Astrocyte (in vitro differentiated cells and primary cell): Measurements from ENCODE around the gene AGPAT1. TPM values are rescaled to one million over a fixed set of nuclear protein-coding genes. Genes with fewer than 3 reads are reported as not detected.

Source experiments
- DNase-seq: peaks from one replicate; pipeline ENCODE4 v3.0.0-alpha.2; 2010; ENCODE audit warnings: low read depth
- FAIRE-seq: peaks from 2 replicates; lab custom pipeline; 2011; peaks lifted over from hg19 to GRCh38; lab: Jason Lieb, UNC
- H2AFZ ChIP-seq: 2 replicates; pipeline ENCODE4 v1.6.0; 2012; ENCODE audit warnings: low read depth, low read length, inconsistent platforms
- H3K27ac ChIP-seq: 2 replicates; pipeline ENCODE4 v1.5.1; 2011; ENCODE audit warnings: low read depth, low read length, inconsistent platforms
- H3K27me3 ChIP-seq: 2 replicates; pipeline ENCODE4 v1.6.0; 2011; ENCODE audit warnings: low read length, inconsistent platforms; ENCODE audit not compliant: insufficient read depth
- H3K36me3 ChIP-seq: 2 replicates; pipeline ENCODE4 v1.5.1; 2011; ENCODE audit warnings: low read length, inconsistent platforms; ENCODE audit not compliant: insufficient read depth
- H3K4me1 ChIP-seq: 2 replicates; pipeline ENCODE4 v1.5.1; 2011; ENCODE audit warnings: low read length, inconsistent platforms; ENCODE audit not compliant: insufficient read depth
- H3K4me2 ChIP-seq: 2 replicates; pipeline ENCODE4 v1.6.0; 2012; ENCODE audit warnings: low read length, inconsistent platforms
- H3K4me3 ChIP-seq: 2 replicates; pipeline ENCODE4 v1.5.1; 2011; ENCODE audit warnings: low read depth, mild to moderate bottlenecking, low read length, inconsistent platforms; ENCODE audit not compliant: insufficient read depth
- H3K79me2 ChIP-seq: 2 replicates; pipeline ENCODE4 v1.6.0; 2012; ENCODE audit warnings: mild to moderate bottlenecking, low read length, inconsistent platforms; ENCODE audit not compliant: insufficient read depth
- H3K9ac ChIP-seq: 2 replicates; pipeline ENCODE4 v1.6.0; 2012; ENCODE audit warnings: mild to moderate bottlenecking, low read length, inconsistent platforms
- H3K9me3 ChIP-seq: 2 replicates; pipeline ENCODE4 v1.5.1; 2012; ENCODE audit warnings: low read depth, mild to moderate bottlenecking, low read length, inconsistent platforms; ENCODE audit not compliant: insufficient read depth
- H4K20me1 ChIP-seq: 2 replicates; pipeline ENCODE4 v1.6.0; 2012; ENCODE audit warnings: low read length, inconsistent platforms; ENCODE audit not compliant: insufficient read depth
- H3K27ac Mint-ChIP-seq: one replicate; pipeline ENCODE4 v1.8.0; 2021; ENCODE audit warnings: mild to moderate bottlenecking, mixed read lengths; ENCODE audit not compliant: unreplicated experiment
- H3K27me3 Mint-ChIP-seq: one replicate; pipeline ENCODE4 v1.8.0; 2021; ENCODE audit warnings: low read depth, mixed read lengths; ENCODE audit not compliant: unreplicated experiment
- H3K36me3 Mint-ChIP-seq: one replicate; pipeline ENCODE4 v1.8.0; 2021; ENCODE audit warnings: low read depth, mixed read lengths; ENCODE audit not compliant: unreplicated experiment
- H3K4me1 Mint-ChIP-seq: one replicate; pipeline ENCODE4 v1.8.0; 2021; ENCODE audit warnings: low read depth, mixed read lengths; ENCODE audit not compliant: unreplicated experiment
- H3K4me3 Mint-ChIP-seq: one replicate; pipeline ENCODE4 v1.8.0; 2021; ENCODE audit warnings: mild to moderate bottlenecking, moderate library complexity, mixed read lengths; ENCODE audit not compliant: unreplicated experiment
- H3K9me3 Mint-ChIP-seq: one replicate; pipeline ENCODE4 v1.8.0; 2021; ENCODE audit warnings: mild to moderate bottlenecking, mixed read lengths; ENCODE audit not compliant: unreplicated experiment
- CTCF ChIP-seq: IDR thresholded peaks from 2 replicates; pipeline ENCODE4 v1.5.1; 2011; ENCODE audit warnings: low read depth, mild to moderate bottlenecking, inconsistent platforms, low read length, moderate library complexity; ENCODE audit not compliant: insufficient read depth
- EZH2 ChIP-seq: IDR thresholded peaks from 2 replicates; pipeline ENCODE4 v1.6.1; 2012; ENCODE audit warnings: mild to moderate bottlenecking, low read length, inconsistent platforms; ENCODE audit not compliant: insufficient read depth
- total RNA-seq: library from RNA; stranded (reverse); gene quantifications from 2 replicates; pipeline ENCODE4 v1.2.1, GENCODE V29; 2021

Gene AGPAT1
- total RNA-seq, 1 donor from 2014 or later: 94.8 TPM

GRCh38 chr6:32179766-32180405 is 4.0 kb upstream of the AGPAT1 start:
- no peak for DNase-seq
- H3K27me3 Mint-ChIP-seq: no peaks in the 10 kb centered on the region
- no peak overlapping the region for H2AFZ ChIP-seq
- peaks cover 2% of the 10 kb centered on the region for H4K20me1 ChIP-seq
- H3K4me2 ChIP-seq: peak overlapping the region; percentile 95
- no peak overlapping the region for H3K27ac Mint-ChIP-seq
- no peaks in the 10 kb centered on the region for H3K27me3 ChIP-seq
- H3K9ac ChIP-seq: no peak overlapping the region
- H3K9me3 Mint-ChIP-seq: no peaks in the 10 kb centered on the region
- peaks cover 21% of the 10 kb centered on the region for H3K4me1 Mint-ChIP-seq
- peaks cover 11% of the 10 kb centered on the region for H3K36me3 ChIP-seq
- no peak overlapping the region for H3K4me3 ChIP-seq
- peaks cover 27% of the 10 kb centered on the region for H3K4me1 ChIP-seq
- H3K9me3 ChIP-seq: no peaks in the 10 kb centered on the region
- no peak for FAIRE-seq
- H3K79me2 ChIP-seq: peaks cover 21% of the 10 kb centered on the region
- no peak overlapping the region for H3K27ac ChIP-seq
- H3K36me3 Mint-ChIP-seq: peaks cover 6% of the 10 kb centered on the region
- TF ChIP-seq CTCF (no peak), EZH2 (no peak)
- H3K4me3 Mint-ChIP-seq: peak overlapping the region; percentile 97

GRCh38 chr6:32178547-32179440 is 2.9 kb upstream of the AGPAT1 start:
- Histone ChIP-seq H3K9me3 (no peaks in the 10 kb centered on the region), H3K36me3 (peaks cover 9% of the 10 kb centered on the region), H2AFZ (peak overlapping the region; percentile 35), H3K9ac (peak overlapping the region; percentile 98), H3K27me3 (no peaks in the 10 kb centered on the region), H4K20me1 (peaks cover 13% of the 10 kb centered on the region), H3K4me1 (peaks cover 33% of the 10 kb centered on the region), H3K27ac (peak overlapping the region; percentile 91), H3K4me3 (peak overlapping the region; percentile 79), H3K79me2 (peaks cover 32% of the 10 kb centered on the region), H3K4me2 (peak overlapping the region; percentile 95)
- no peak for TF ChIP-seq EZH2
- TF ChIP-seq CTCF: no peak
- no peaks in the 10 kb centered on the region for H3K27me3 Mint-ChIP-seq
- FAIRE-seq (no peak), DNase-seq (no peak)
- peak overlapping the region; percentile 99 for H3K27ac Mint-ChIP-seq
- no peaks in the 10 kb centered on the region for H3K9me3 Mint-ChIP-seq
- H3K4me1 Mint-ChIP-seq: peaks cover 24% of the 10 kb centered on the region
- peak overlapping the region; percentile 97 for H3K4me3 Mint-ChIP-seq
- peaks cover 6% of the 10 kb centered on the region for H3K36me3 Mint-ChIP-seq
